Cardiac fibroblast (primary cell): ENCODE results near the gene TUSC2.

Experiments
- DNase-seq, 2 donors: peaks; one replicate each; pipeline versions ENCODE4 v3.0.0 to v3.0.0-alpha.2; 2010; ENCODE audit warnings: low read depth in 2 of 2
- H3K4me3 ChIP-seq, 2 donors: replicated peaks in 1 of 2; 1 replicate in 1 of 2; 2 replicates in 1 of 2; pipeline ENCODE4 v1.5.1; 2011; ENCODE audit warnings: low read depth in 2 of 2, low read length in 2 of 2, mild to moderate bottlenecking in 2 of 2, moderate library complexity in 1 of 2
- TF ChIP-seq, protein P1 (sequence below): IDR thresholded peaks from one replicate; pipeline ENCODE4 v1.5.1; 2011; ENCODE audit warnings: low read depth, mild to moderate bottlenecking, low read length, inconsistent platforms

Gene TUSC2

GRCh38 chr3:50336452-50337174 lies 8.6 kb upstream of the TUSC2 start:
- H3K4me3 ChIP-seq: peak overlapping the region; percentile 85 to 89
- TF ChIP-seq, protein P1, sequence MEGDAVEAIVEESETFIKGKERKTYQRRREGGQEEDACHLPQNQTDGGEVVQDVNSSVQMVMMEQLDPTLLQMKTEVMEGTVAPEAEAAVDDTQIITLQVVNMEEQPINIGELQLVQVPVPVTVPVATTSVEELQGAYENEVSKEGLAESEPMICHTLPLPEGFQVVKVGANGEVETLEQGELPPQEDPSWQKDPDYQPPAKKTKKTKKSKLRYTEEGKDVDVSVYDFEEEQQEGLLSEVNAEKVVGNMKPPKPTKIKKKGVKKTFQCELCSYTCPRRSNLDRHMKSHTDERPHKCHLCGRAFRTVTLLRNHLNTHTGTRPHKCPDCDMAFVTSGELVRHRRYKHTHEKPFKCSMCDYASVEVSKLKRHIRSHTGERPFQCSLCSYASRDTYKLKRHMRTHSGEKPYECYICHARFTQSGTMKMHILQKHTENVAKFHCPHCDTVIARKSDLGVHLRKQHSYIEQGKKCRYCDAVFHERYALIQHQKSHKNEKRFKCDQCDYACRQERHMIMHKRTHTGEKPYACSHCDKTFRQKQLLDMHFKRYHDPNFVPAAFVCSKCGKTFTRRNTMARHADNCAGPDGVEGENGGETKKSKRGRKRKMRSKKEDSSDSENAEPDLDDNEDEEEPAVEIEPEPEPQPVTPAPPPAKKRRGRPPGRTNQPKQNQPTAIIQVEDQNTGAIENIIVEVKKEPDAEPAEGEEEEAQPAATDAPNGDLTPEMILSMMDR: no peak
- DNase-seq: peak; percentile 39 to 49

DNA sequence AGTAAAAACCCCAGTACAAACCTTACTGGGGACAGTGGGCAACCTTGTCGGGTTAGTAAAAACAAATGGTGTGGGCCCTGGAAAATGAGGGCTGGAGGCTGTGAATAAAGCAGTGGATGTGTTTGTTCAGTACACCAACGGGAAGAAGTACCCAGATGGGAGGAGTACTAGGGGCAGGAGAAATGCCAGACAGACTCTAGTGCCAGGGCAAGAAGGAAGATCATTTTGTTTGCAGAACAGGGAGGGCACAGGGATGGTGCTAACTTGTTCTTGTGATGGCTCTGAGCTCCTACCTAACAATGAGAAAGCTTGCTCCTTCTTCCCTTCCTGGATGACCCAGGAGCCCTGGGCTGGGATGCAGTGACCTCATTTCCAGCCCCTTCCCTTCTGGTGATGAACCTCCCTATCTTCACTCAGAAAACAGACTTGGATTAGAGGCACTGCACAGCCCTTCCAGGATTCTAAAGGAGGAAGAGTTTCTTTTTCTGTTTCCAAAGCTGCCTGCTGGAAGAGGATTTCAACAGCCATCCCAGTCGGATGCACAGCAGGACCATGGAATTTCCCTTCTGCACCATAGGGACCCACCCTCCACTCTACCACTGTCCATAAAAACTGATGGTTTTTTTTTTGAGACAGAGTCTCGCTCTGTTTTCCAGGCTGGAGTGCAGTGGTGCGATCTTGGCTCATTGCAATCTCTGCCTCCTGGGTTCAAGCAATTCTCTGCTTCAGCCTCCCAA lies 6.5 kb upstream of the TUSC2 start:
- H3K4me3 ChIP-seq: peak overlapping the region in 1 of 2 donors; percentile 13
- DNase-seq: no peak
- TF ChIP-seq, protein P1: no peak

- DNase-seq: peak; percentile 93 to 95
- TF ChIP-seq, protein P1: no peak
- peak overlapping the region in 1 of 2 donors; percentile 21 for H3K4me3 ChIP-seq
Measured at GRCh38 chr3:50333744-50334328, 5.8 kb upstream of the TUSC2 start.

DNA sequence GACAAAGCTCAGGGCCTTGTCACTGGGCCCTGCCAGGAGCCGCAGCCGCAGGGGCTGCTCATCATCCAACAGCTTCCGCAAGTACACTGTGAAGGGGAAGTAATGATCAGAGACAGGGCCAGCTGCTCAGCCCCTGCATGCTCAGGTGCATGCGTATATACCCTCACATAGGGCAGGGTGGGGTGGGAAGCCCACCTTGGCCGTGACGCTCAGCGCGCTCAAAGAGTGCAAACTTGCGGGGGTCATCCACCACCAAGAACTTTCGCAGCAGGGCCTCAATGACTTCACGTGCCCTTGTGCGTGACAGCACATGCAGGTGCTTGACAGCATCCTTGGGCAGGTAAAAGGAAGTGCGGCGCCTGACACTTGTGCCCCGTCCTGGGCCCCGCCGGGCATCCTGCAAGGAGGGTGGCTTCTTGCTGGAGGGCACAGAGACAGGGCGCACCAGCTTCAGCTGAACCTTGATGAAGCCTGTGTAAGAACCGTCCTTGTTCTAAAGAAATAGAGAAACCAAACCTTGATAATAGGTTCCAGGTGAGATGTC lies 3.4 kb upstream of the TUSC2 start:
- no peak for DNase-seq
- TF ChIP-seq, protein P1: no peak
- H3K4me3 ChIP-seq: no peak overlapping the region

- H3K4me3 ChIP-seq: no peak overlapping the region
- TF ChIP-seq, protein P1: no peak
- DNase-seq: no peak
Measured at GRCh38 chr3:50330330-50330729, 2.3 kb upstream of the TUSC2 start.

DNA sequence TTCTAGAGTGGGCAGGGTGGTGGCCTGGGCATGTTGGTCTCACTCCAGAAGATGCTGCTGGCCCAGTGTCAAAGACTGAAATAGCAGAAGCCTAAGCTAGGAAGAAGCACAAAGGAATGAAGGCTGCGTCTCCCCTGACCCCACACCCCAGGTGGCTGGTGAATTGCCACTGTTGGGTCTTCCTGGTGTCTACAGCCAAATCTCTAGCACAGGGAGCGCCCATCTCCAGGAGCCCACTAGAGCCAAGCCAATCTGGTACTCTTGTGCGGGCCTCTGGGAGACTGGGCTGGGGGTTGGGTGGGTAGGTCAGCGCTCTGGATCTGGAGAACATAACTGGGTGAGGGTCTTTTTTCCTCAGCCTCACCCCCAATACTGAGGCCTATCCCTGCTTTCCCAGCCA lies 894 bp downstream of the TUSC2 start:
- TF ChIP-seq, protein P1: no peak
- DNase-seq: no peak
- H3K4me3 ChIP-seq: peak overlapping the region; percentile 91 to 92
